Measurements from ENCODE around the gene PLK2. TPM values are rescaled to one million over a fixed set of nuclear protein-coding genes. Genes with fewer than 3 reads are reported as not detected.

The PLK2 gene
- total and polyA plus RNA-seq, 9 of the 15 experiments (the other 6 are each of a cell fraction or from before 2014, with no cell fraction given), result 0.58 TPM; not detected in 8

GRCh38 chr5:58505971-58506640 is 46.2 kb upstream of the PLK2 start (continued):
- TF ChIP-seq, protein P1, sequence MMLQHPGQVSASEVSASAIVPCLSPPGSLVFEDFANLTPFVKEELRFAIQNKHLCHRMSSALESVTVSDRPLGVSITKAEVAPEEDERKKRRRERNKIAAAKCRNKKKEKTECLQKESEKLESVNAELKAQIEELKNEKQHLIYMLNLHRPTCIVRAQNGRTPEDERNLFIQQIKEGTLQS (IDR thresholded peaks at IDR 0.05), result no peak
- TF ChIP-seq, protein P1 (CRISPR knock-in tag; conservative IDR thresholded peaks at IDR 0.05), result no peak

DNA sequence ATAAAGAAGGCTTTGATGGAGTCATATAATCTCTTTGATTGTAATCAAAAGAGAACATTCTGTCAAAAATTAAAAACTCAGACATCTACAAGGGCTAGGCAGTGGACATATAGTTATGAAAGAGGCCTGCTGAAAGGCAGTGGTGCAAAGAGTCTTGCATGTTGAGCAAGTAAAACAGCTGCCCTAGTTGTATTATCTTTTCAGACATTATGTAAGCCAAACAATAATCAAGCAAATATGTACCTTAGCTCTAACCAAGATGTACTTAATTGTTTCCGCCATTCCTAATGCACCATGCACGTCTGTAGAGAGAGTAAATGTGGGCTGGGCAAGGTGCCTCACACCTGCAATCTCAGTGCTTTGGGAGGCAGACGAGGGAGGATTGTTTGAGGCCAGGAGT is 45.6 kb upstream of the PLK2 start:
- in situ Hi-C loops (cut with MboI), result no loop called here
- FAIRE-seq, result no peak
- no peak for TF ChIP-seq ATF1 (CRISPR knock-in tag; IDR thresholded peaks at IDR 0.05)
- TF ChIP-seq ATF1 (tag; IDR thresholded peaks at IDR 0.05), result no peak
- no peak for TF ChIP-seq MCM3 (IDR thresholded peaks at IDR 0.05)
- no peak for TF ChIP-seq ESRRA (IDR thresholded peaks at IDR 0.05; ENCODE audit: borderline replicate concordance, low read depth)
- TF ChIP-seq ZNF347 (CRISPR knock-in tag; IDR thresholded peaks at IDR 0.05; ENCODE audit: low read depth), result no peak
- TF ChIP-seq FOXP1 (CRISPR knock-in tag; IDR thresholded peaks at IDR 0.05), result no peak
- TF ChIP-seq ATF4 (CRISPR knock-in tag; IDR thresholded peaks at IDR 0.05), result no peak
- no peak for TF ChIP-seq TAL1 (IDR thresholded peaks at IDR 0.05)
- no peak for TF ChIP-seq ZNF184 (CRISPR knock-in tag; IDR thresholded peaks at IDR 0.05)
- TF ChIP-seq RBM17 (IDR thresholded peaks at IDR 0.05; ENCODE audit: borderline replicate concordance, low read depth, low read length), result no peak
- no peak for TF ChIP-seq ZNF408 (CRISPR knock-in tag; IDR thresholded peaks at IDR 0.05; ENCODE audit: low read depth)
- TF ChIP-seq IRF1 (CRISPR knock-in tag; IDR thresholded peaks at IDR 0.05; ENCODE audit: borderline replicate concordance), result no peak
- TF ChIP-seq, protein P2, sequence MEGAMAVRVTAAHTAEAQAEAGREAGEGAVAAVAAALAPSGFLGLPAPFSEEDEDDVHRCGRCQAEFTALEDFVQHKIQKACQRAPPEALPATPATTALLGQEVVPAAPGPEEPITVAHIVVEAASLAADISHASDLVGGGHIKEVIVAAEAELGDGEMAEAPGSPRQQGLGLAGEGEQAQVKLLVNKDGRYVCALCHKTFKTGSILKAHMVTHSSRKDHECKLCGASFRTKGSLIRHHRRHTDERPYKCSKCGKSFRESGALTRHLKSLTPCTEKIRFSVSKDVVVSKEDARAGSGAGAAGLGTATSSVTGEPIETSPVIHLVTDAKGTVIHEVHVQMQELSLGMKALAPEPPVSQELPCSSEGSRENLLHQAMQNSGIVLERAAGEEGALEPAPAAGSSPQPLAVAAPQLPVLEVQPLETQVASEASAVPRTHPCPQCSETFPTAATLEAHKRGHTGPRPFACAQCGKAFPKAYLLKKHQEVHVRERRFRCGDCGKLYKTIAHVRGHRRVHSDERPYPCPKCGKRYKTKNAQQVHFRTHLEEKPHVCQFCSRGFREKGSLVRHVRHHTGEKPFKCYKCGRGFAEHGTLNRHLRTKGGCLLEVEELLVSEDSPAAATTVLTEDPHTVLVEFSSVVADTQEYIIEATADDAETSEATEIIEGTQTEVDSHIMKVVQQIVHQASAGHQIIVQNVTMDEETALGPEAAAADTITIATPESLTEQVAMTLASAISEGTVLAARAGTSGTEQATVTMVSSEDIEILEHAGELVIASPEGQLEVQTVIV (CRISPR knock-in tag; IDR thresholded peaks at IDR 0.05; ENCODE audit: borderline replicate concordance), result no peak
- TF ChIP-seq CBX2 (IDR thresholded peaks at IDR 0.05; ENCODE audit: insufficient read depth, low read length, poor library complexity, severe bottlenecking), result no peak
- no peak for TF ChIP-seq ZNF217 (CRISPR knock-in tag; IDR thresholded peaks at IDR 0.05)

More for the DNA sequence above, 45.6 kb upstream of the PLK2 start:
- no peaks in the 10 kb centered on the region for H3K9me3 ChIP-seq (replicated peaks; ENCODE audit: control insufficient read depth, insufficient read depth, low read depth, low read length)
- H3K79me2 ChIP-seq (ENCODE audit: control insufficient read depth, insufficient read depth, low read length), result no peaks in the 10 kb centered on the region
- no peak for DNase-seq (ENCODE audit: extremely low read depth in 1 of 4, low spot score in 3 of 4)
- WGBS (ENCODE audit: insufficient coverage, low coverage, missing lambda C conversion rate), result 0% methylated on average over 3 of the region's 3 CpGs
- POLR2A ChIA-PET, result no interaction called here
- BruUV-seq (replicated peaks), result no TSS peak
- H2AFZ ChIP-seq (ENCODE audit: low read depth, low read length), result no peak overlapping the region
- no peaks in the 10 kb centered on the region for H4K20me1 ChIP-seq (replicated peaks; ENCODE audit: control insufficient read depth, insufficient read depth, low read length)
- no peaks in the 10 kb centered on the region for H3K36me3 ChIP-seq (ENCODE audit: control insufficient read depth, insufficient read depth, low read length)
- no peak overlapping the region for H3K4me3 ChIP-seq
- CTCF ChIA-PET (ENCODE audit: low intra/inter-chr PET ratio), result no interaction called here
- no peak overlapping the region for H3K4me2 ChIP-seq (ENCODE audit: insufficient read depth, low read length)
- H3K27me3 ChIP-seq (ENCODE audit: control insufficient read depth in 2 of 2, insufficient read depth in 2 of 2, low read length in 2 of 2), result no peaks in the 10 kb centered on the region
- intact Hi-C loops (cut with micrococcal nuclease), result no loop called here
- no peaks in the 10 kb centered on the region for H3K9me1 ChIP-seq (ENCODE audit: control insufficient read depth, insufficient read depth, low read length)
- H3K9ac ChIP-seq (ENCODE audit: insufficient read depth in 1 of 2, low read depth in 2 of 2, low read length in 2 of 2), result no peak overlapping the region
- H3K4me1 ChIP-seq (replicated peaks in 1 of 2; ENCODE audit: control insufficient read depth in 2 of 2, insufficient read depth in 2 of 2, low read length in 2 of 2), result no peaks in the 10 kb centered on the region
- no peak for ATAC-seq
- no peak overlapping the region for H3K27ac ChIP-seq (ENCODE audit: extremely low read depth, low read depth, low read length)
